Lung (tissue), 12 donors: ENCODE results near the gene DSN1. TPM values are rescaled to one million over a fixed set of nuclear protein-coding genes. Genes with fewer than 3 reads are reported as not detected.
A peak's percentile ranks its signal among the peaks of the same experiment; 100 is the strongest.

Experiments
- ATAC-seq: fragments of 200-7000 bp; cut with Tn5 transposase; one replicate; pipeline ENCODE4 v1.9.1; 2020; ENCODE audit warnings: moderate number of reproducible peaks; ENCODE audit not compliant: insufficient read depth, low FRiP score
- DNase-seq, 3 donors: peaks; one replicate each; pipeline ENCODE4 v3.0.0-alpha.2; 2013 to 2017
- H3K27ac ChIP-seq, 2 donors: one replicate each; pipeline ENCODE4 v1.5.1; 2013; ENCODE audit warnings: mild to moderate bottlenecking in 2 of 2, moderate library complexity in 2 of 2, control low read depth in 1 of 2, inconsistent platforms in 1 of 2, low read depth in 1 of 2, low read length in 1 of 2
- H3K27me3 ChIP-seq, 3 donors: one replicate each; pipeline ENCODE4 v1.5.1; 2013; ENCODE audit warnings: low read length in 2 of 3; ENCODE audit not compliant: control insufficient read depth in 3 of 3, insufficient read depth in 3 of 3
- H3K36me3 ChIP-seq, 4 donors: one replicate each; pipeline ENCODE4 v1.5.1; 2013; ENCODE audit warnings: low read length in 4 of 4, mild to moderate bottlenecking in 1 of 4, moderate library complexity in 1 of 4; ENCODE audit not compliant: control insufficient read depth in 4 of 4, insufficient read depth in 4 of 4
- H3K4me1 ChIP-seq, 5 donors: one replicate each; pipeline ENCODE4 v1.5.1; 2013; ENCODE audit warnings: low read length in 5 of 5, mild to moderate bottlenecking in 2 of 5, moderate library complexity in 1 of 5; ENCODE audit not compliant: control insufficient read depth in 5 of 5, insufficient read depth in 5 of 5
- H3K4me3 ChIP-seq: one replicate; pipeline ENCODE4 v1.5.1; 2013; ENCODE audit warnings: mild to moderate bottlenecking, control low read depth, moderate library complexity
- H3K9ac ChIP-seq, 2 donors: one replicate each; pipeline ENCODE4 v1.5.1; 2013; ENCODE audit warnings: low read length in 2 of 2, control low read depth in 1 of 2; ENCODE audit not compliant: insufficient read depth in 1 of 2
- H3K9me3 ChIP-seq, 4 donors: one replicate each; pipeline ENCODE4 v1.5.1; 2013; ENCODE audit warnings: low read length in 3 of 4, mild to moderate bottlenecking in 1 of 4, moderate library complexity in 1 of 4; ENCODE audit not compliant: control insufficient read depth in 4 of 4, insufficient read depth in 3 of 4
- WGBS, 2 donors: extraction: QIAGEN DNeasy Blood & Tissue Kit; methylation state at CpG; one replicate each; pipeline ENCODE4 v1.1.7; 2013; 5-methylcytosine and 5-hydroxymethylcytosine counted together
- polyA plus RNA-seq, 2 donors: library from polyadenylated mRNA; stranded (reverse); fragments of 200-250 nt; gene quantifications; one replicate each; pipeline ENCODE4 v1.2.1, GENCODE V29; 2013
- total RNA-seq, 2 donors: library from RNA; depleted of rRNA in 1 of 2; stranded (reverse); fragments of >200 nt in 1 of 2; gene quantifications; one replicate each; pipeline ENCODE4 v1.2.1, GENCODE V29; 2014 to 2021
- TF ChIP-seq, protein P1 (sequence below): IDR thresholded peaks from 2 replicates; pipeline ENCODE4 v1.5.1; 2012; ENCODE audit warnings: mild to moderate bottlenecking; ENCODE audit errors: control extremely low read depth, extremely low read depth
- donor health status: control.
- donor health status: control.
- donor health status: Bipolar disorder and iron deficiency.
- donor health status: healthy.
- donor health status: DM: yes; HTN: yes; CAD: no.

DSN1 gene
- total and polyA plus RNA-seq, 4 donors, result 5.8 to 11.0 (median 9.7) TPM

DNA sequence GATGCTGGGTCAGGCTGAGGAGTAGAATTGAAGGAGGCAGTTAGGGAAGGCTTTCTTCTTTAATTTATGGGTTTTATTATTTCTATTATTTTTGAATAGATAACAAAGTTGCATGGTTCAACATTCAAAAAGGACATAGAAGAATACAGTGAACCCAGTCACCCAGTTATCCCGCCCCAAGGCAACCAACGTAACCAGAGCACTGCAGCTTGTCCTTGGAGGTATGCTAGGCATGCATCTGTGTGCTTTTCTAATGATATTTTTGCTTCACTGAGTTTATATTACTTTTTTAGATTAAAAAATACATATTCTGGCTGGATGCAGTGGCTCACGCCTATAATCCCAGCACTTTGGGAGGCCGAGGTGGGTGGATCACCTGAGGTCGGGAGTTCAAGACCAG is 47.4 kb upstream of the DSN1 start:
- 92 to 97% methylated on average over 5 of the region's 5 CpGs for whole genome bisulfite sequencing, 2 donors
- no peaks in the 10 kb centered on the region for H3K27me3 ChIP-seq
- H3K36me3 ChIP-seq, result peaks cover 9 to 31% (median 19%) of the 10 kb centered on the region in 4 donors
- H3K4me1 ChIP-seq, result peaks cover 0 to 19% (median 8%) of the 10 kb centered on the region in 5 donors
- TF ChIP-seq, protein P1, sequence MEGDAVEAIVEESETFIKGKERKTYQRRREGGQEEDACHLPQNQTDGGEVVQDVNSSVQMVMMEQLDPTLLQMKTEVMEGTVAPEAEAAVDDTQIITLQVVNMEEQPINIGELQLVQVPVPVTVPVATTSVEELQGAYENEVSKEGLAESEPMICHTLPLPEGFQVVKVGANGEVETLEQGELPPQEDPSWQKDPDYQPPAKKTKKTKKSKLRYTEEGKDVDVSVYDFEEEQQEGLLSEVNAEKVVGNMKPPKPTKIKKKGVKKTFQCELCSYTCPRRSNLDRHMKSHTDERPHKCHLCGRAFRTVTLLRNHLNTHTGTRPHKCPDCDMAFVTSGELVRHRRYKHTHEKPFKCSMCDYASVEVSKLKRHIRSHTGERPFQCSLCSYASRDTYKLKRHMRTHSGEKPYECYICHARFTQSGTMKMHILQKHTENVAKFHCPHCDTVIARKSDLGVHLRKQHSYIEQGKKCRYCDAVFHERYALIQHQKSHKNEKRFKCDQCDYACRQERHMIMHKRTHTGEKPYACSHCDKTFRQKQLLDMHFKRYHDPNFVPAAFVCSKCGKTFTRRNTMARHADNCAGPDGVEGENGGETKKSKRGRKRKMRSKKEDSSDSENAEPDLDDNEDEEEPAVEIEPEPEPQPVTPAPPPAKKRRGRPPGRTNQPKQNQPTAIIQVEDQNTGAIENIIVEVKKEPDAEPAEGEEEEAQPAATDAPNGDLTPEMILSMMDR, result no peak
- H3K9ac ChIP-seq, result no peak overlapping the region
- H3K9me3 ChIP-seq, result peaks cover 0 to 1% (median 0%) of the 10 kb centered on the region in 4 donors
- ATAC-seq (no peak), DNase-seq (no peak)
- no peak overlapping the region for H3K4me3 ChIP-seq
- H3K27ac ChIP-seq, result no peak overlapping the region

DNA sequence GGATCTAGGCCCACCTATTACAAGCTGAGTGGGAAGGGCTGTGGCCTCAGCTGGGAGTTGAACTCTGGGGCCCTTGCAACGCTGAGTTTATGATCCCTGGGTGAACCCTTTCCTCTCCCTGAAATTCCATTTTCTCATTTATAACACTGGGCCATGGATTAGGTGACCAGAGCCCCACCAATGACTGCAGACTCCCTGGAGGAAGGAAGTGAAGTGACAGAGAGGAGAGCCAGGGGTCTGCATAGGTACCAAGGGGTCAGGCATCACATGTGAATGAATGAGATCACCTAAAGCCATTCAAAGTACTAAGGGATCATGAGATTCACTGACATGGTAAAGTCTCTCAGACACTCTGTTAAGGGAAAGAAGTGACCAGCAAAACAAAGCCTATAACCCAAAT is 46.5 kb upstream of the DSN1 start:
- Histone ChIP-seq H3K36me3 (peaks cover 13 to 35% (median 21%) of the 10 kb centered on the region in 4 donors), H3K9me3 (peaks cover 0 to 1% (median 0%) of the 10 kb centered on the region in 4 donors), H3K4me3 (no peak overlapping the region), H3K27me3 (no peaks in the 10 kb centered on the region), H3K27ac (peak overlapping the region in 1 of 2 donors; percentile 76), H3K4me1 (peaks cover 0 to 19% (median 8%) of the 10 kb centered on the region in 5 donors), H3K9ac (no peak overlapping the region)
- TF ChIP-seq, protein P1, result no peak
- DNase-seq (no peak), ATAC-seq (no peak)
- WGBS, 2 donors, result 40 to 73% methylated on average over 1 of the region's 1 CpG

DNA sequence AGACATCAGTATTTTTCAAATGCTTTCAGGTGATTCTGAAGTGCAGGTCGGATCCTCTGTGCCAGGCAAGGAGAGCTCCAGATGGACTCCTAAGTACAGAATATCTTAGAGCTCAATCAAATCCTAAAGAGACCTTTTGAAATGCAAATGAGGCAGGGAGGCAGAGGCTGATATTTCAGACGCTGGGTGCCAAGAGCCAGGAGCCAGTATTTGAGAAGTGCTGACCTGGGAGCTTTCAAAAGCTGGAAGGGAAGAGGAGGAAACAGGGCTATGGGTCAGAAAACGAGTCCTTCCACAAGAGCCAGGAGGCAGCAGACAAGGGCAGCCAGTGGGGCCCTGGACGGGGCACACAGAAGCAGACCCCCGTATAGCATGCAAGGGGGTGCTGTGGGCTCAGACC is 46.1 kb upstream of the DSN1 start:
- 39 to 67% methylated on average over 5 of the region's 5 CpGs for WGBS, 2 donors
- peak in 1 of 3 donors; percentile 57 for DNase-seq
- ATAC-seq, result no peak

More for the DNA sequence above, 46.1 kb upstream of the DSN1 start:
- Histone ChIP-seq H3K27me3 (no peaks in the 10 kb centered on the region), H3K4me1 (peaks cover 0 to 19% (median 8%) of the 10 kb centered on the region in 5 donors), H3K9me3 (peaks cover 0 to 1% (median 0%) of the 10 kb centered on the region in 4 donors), H3K9ac (no peak overlapping the region), H3K36me3 (peaks cover 16 to 36% (median 21%) of the 10 kb centered on the region in 4 donors), H3K4me3 (no peak overlapping the region), H3K27ac (peak overlapping the region in 1 of 2 donors; percentile 76)
- TF ChIP-seq, protein P1, result no peak
